GM23338 (cell line): ENCODE data around the gene SERGEF. TPM values are rescaled to one million over a fixed set of nuclear protein-coding genes. Genes with fewer than 3 reads are reported as not detected.

ENCODE experiments used
- ATAC-seq: fragments of 200-7000 bp; cut with Tn5 transposase; 3 replicates; pipeline ENCODE4 v1.9.1; 2020
- DNase-seq: peaks from one replicate; pipeline ENCODE4 v3.0.0-alpha.2; 2015; ENCODE audit warnings: low spot score
- H2AFZ ChIP-seq: fragments of 200-600 bp; sonication (generic); 2 replicates; pipeline ENCODE4 v1.8.0; 2016; ENCODE audit warnings: antibody characterized with exemption, mild to moderate bottlenecking, moderate library complexity
- H3F3A ChIP-seq: fragments of 200-600 bp; sonication (generic); replicated peaks from 2 replicates; pipeline ENCODE4 v1.8.0; 2017; ENCODE audit warnings: antibody characterized with exemption, mixed run types, low read depth
- H3K27ac ChIP-seq: fragments of 200-600 bp; sonication (generic); 2 replicates; pipeline ENCODE4 v1.6.1; 2016; ENCODE audit warnings: low read depth
- H3K27me3 ChIP-seq: fragments of 200-600 bp; sonication (generic); 2 replicates; pipeline ENCODE4 v1.8.0; 2016; ENCODE audit warnings: mild to moderate bottlenecking, mixed run types, moderate library complexity; ENCODE audit not compliant: insufficient read depth
- H3K36me3 ChIP-seq: fragments of 200-600 bp; sonication (generic); 2 replicates; pipeline ENCODE4 v1.8.0; 2016; ENCODE audit warnings: mild to moderate bottlenecking; ENCODE audit not compliant: insufficient read depth
- H3K4me1 ChIP-seq: fragments of 200-600 bp; sonication (generic); 2 replicates; pipeline ENCODE4 v1.8.0; 2016; ENCODE audit warnings: mild to moderate bottlenecking, moderate library complexity; ENCODE audit not compliant: insufficient read depth
- H3K4me2 ChIP-seq: fragments of 200-600 bp; sonication (generic); 2 replicates; pipeline ENCODE4 v1.7.1; 2017; ENCODE audit warnings: mixed run types
- H3K4me3 ChIP-seq: fragments of 200-600 bp; sonication (generic); 2 replicates; pipeline ENCODE4 v1.6.1; 2016; ENCODE audit warnings: mixed run types
- H3K79me2 ChIP-seq: fragments of 200-600 bp; sonication (generic); replicated peaks from 2 replicates; pipeline ENCODE4 v1.8.0; 2017; ENCODE audit warnings: mild to moderate bottlenecking; ENCODE audit not compliant: insufficient read depth
- H3K9me2 ChIP-seq: fragments of 200-600 bp; sonication (generic); 2 replicates; pipeline ENCODE4 v1.8.0; 2017; ENCODE audit not compliant: insufficient read depth
- H4K20me1 ChIP-seq: fragments of 200-600 bp; sonication (generic); replicated peaks from 2 replicates; pipeline ENCODE4 v1.8.0; 2017; ENCODE audit warnings: mild to moderate bottlenecking; ENCODE audit not compliant: insufficient read depth
- H3K27ac Mint-ChIP-seq: 2 replicates; pipeline ENCODE4 v1.8.0; 2020; ENCODE audit warnings: inconsistent platforms, mild to moderate bottlenecking, moderate library complexity, mixed read lengths
- H3K27me3 Mint-ChIP-seq: 3 replicates; pipeline ENCODE4 v1.8.0; 2022; ENCODE audit warnings: low read depth, mild to moderate bottlenecking, moderate library complexity, mixed read lengths, inconsistent platforms; ENCODE audit not compliant: insufficient read depth, poor library complexity
- H3K36me3 Mint-ChIP-seq: 3 replicates; pipeline ENCODE4 v1.8.0; 2021; ENCODE audit warnings: low read depth, mild to moderate bottlenecking, inconsistent platforms, moderate library complexity, mixed read lengths
- H3K4me1 Mint-ChIP-seq: 3 replicates; pipeline ENCODE4 v1.8.0; 2020; ENCODE audit warnings: mild to moderate bottlenecking, inconsistent platforms, mixed read lengths
- H3K4me3 Mint-ChIP-seq: 3 replicates; pipeline ENCODE4 v1.8.0; 2021; ENCODE audit warnings: moderate library complexity, mild to moderate bottlenecking, inconsistent platforms, mixed read lengths
- H3K9me3 Mint-ChIP-seq: 3 replicates; pipeline ENCODE4 v1.8.0; 2020; ENCODE audit warnings: moderate library complexity, mild to moderate bottlenecking, inconsistent platforms, mixed read lengths
- CREB1 ChIP-seq: fragments of 250-450 bp; sonication (Bioruptor Pico); IDR thresholded peaks from 2 replicates; pipeline ENCODE4 v1.5.0; 2020; ENCODE audit warnings: low read depth, mild to moderate bottlenecking, moderate library complexity
- EZH2 ChIP-seq: fragments of 200-600 bp; sonication (generic); IDR thresholded peaks from one replicate; pipeline ENCODE4 v1.8.0; 2017; ENCODE audit warnings: antibody characterized with exemption, mild to moderate bottlenecking, low read depth; ENCODE audit not compliant: unreplicated experiment
- EZH2phosphoT487 ChIP-seq: fragments of 200-600 bp; sonication (generic); IDR thresholded peaks from one replicate; pipeline ENCODE4 v1.8.1; 2018; ENCODE audit warnings: antibody characterized with exemption; ENCODE audit not compliant: unreplicated experiment
- NANOG ChIP-seq: IDR thresholded peaks from 2 replicates; pipeline ENCODE4 v1.6.1; 2016; ENCODE audit warnings: antibody characterized with exemption, borderline replicate concordance
- POLR2AphosphoS5 ChIP-seq: IDR thresholded peaks from 2 replicates; pipeline ENCODE4 v1.6.1; 2016; ENCODE audit warnings: antibody characterized with exemption, low read depth
- STAT1 ChIP-seq: IDR thresholded peaks from one replicate; pipeline ENCODE4 v1.6.1; 2016; ENCODE audit warnings: antibody characterized with exemption; ENCODE audit not compliant: unreplicated experiment
- ZNF114 ChIP-seq: fragments of 250-450 bp; sonication (Bioruptor Pico); IDR thresholded peaks from 2 replicates; pipeline ENCODE4 v1.5.0; 2020; ENCODE audit warnings: mild to moderate bottlenecking, moderate library complexity
- ZNF331 ChIP-seq: fragments of 250-450 bp; sonication (Bioruptor Pico); IDR thresholded peaks from 2 replicates; pipeline ENCODE4 v1.5.0; 2020; ENCODE audit warnings: low read depth, mild to moderate bottlenecking, moderate library complexity
- polyA plus RNA-seq: library from polyadenylated mRNA; unstranded; fragments of >200 nt; fragmentation: Nextera tagmentation; extraction: Ambion mirVana; gene quantifications from 2 replicates; pipeline ENCODE4 v1.2.1, GENCODE V29; 2016
- total RNA-seq: library from RNA; depleted of rRNA; stranded (reverse); fragments of >200 nt; shearing (Covaris generic); gene quantifications from 2 replicates; pipeline ENCODE4 v1.2.3, GENCODE V29; 2014
- TF ChIP-seq, protein P1 (sequence below), 2 experiments: fragments of 200-600 bp in 1 of 2; sonication (generic) in 1 of 2; conservative IDR thresholded peaks; 2 replicates each; pipeline versions ENCODE4 v1.5.1 to v1.6.1; 2016 to 2017; ENCODE audit warnings: antibody characterized with exemption in 2 of 2, low read depth in 2 of 2, mild to moderate bottlenecking in 2 of 2, moderate library complexity in 1 of 2
- TF ChIP-seq, protein P2 (sequence below): IDR thresholded peaks from one replicate; pipeline ENCODE4 v1.6.1; 2018; ENCODE audit warnings: antibody characterized with exemption; ENCODE audit not compliant: unreplicated experiment

The SERGEF gene
- total and polyA plus RNA-seq, 2 experiments from 2014 or later = 24.2 to 27.9 TPM

- TF ChIP-seq STAT1 = no peak
These were observed 78.7 kb downstream of the SERGEF start (continued) for GRCh38 chr11:17934194-17934593.

DNA sequence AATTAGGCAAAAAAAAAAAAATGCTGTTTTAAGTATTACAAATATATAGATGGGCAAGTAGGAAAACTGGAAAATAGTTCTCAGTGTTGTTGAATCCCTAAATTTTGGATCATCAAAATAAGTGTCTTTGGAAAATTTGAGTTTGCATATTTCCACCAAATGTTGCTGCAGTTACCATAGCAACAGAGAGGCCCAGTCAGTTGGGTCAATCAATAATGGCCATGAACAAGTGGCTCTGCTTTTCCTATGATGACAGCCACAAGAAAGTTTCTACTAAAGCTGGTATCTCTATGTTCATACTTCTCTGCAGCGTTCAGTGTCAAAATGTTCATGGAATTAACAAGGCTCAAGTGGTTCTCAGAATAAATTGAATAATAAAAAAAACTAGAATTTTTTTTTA lies 79.1 kb downstream of the SERGEF start:
- Histone ChIP-seq H3K27me3 (no peaks in the 10 kb centered on the region), H3K4me2 (no peak overlapping the region), H4K20me1 (no peaks in the 10 kb centered on the region), H3K79me2 (no peaks in the 10 kb centered on the region), H2AFZ (no peak overlapping the region), H3K9me2 (no peaks in the 10 kb centered on the region), H3K36me3 (no peaks in the 10 kb centered on the region), H3K27ac (no peak overlapping the region), H3K4me3 (no peak overlapping the region), H3F3A (no peaks in the 10 kb centered on the region), H3K4me1 (peaks cover 14% of the 10 kb centered on the region; the same call in 1 of the 2 replicates)
- Mint-ChIP-seq H3K27me3 (no peaks in the 10 kb centered on the region), H3K27ac (no peak overlapping the region), H3K9me3 (peaks cover 5% of the 10 kb centered on the region; the same call in 2 of the 3 replicates), H3K4me1 (peaks cover 23% of the 10 kb centered on the region; the same call in 2 of the 3 replicates), H3K4me3 (no peak overlapping the region), H3K36me3 (peaks cover 5% of the 10 kb centered on the region; the same call in 2 of the 3 replicates)
- ATAC-seq = no peak
- TF ChIP-seq NANOG (no peak), ZNF331 (CRISPR knock-in tag) (no peak), CREB1 (CRISPR knock-in tag) (no peak), STAT1 (no peak), POLR2AphosphoS5 (no peak), ZNF114 (CRISPR knock-in tag) (no peak), EZH2 (no peak), EZH2phosphoT487 (no peak)
- TF ChIP-seq, protein P1, sequence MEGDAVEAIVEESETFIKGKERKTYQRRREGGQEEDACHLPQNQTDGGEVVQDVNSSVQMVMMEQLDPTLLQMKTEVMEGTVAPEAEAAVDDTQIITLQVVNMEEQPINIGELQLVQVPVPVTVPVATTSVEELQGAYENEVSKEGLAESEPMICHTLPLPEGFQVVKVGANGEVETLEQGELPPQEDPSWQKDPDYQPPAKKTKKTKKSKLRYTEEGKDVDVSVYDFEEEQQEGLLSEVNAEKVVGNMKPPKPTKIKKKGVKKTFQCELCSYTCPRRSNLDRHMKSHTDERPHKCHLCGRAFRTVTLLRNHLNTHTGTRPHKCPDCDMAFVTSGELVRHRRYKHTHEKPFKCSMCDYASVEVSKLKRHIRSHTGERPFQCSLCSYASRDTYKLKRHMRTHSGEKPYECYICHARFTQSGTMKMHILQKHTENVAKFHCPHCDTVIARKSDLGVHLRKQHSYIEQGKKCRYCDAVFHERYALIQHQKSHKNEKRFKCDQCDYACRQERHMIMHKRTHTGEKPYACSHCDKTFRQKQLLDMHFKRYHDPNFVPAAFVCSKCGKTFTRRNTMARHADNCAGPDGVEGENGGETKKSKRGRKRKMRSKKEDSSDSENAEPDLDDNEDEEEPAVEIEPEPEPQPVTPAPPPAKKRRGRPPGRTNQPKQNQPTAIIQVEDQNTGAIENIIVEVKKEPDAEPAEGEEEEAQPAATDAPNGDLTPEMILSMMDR (conservative IDR thresholded peaks at IDR 0.05; ENCODE audit: low read depth in 2 of 2) = no peak
- TF ChIP-seq, protein P2, sequence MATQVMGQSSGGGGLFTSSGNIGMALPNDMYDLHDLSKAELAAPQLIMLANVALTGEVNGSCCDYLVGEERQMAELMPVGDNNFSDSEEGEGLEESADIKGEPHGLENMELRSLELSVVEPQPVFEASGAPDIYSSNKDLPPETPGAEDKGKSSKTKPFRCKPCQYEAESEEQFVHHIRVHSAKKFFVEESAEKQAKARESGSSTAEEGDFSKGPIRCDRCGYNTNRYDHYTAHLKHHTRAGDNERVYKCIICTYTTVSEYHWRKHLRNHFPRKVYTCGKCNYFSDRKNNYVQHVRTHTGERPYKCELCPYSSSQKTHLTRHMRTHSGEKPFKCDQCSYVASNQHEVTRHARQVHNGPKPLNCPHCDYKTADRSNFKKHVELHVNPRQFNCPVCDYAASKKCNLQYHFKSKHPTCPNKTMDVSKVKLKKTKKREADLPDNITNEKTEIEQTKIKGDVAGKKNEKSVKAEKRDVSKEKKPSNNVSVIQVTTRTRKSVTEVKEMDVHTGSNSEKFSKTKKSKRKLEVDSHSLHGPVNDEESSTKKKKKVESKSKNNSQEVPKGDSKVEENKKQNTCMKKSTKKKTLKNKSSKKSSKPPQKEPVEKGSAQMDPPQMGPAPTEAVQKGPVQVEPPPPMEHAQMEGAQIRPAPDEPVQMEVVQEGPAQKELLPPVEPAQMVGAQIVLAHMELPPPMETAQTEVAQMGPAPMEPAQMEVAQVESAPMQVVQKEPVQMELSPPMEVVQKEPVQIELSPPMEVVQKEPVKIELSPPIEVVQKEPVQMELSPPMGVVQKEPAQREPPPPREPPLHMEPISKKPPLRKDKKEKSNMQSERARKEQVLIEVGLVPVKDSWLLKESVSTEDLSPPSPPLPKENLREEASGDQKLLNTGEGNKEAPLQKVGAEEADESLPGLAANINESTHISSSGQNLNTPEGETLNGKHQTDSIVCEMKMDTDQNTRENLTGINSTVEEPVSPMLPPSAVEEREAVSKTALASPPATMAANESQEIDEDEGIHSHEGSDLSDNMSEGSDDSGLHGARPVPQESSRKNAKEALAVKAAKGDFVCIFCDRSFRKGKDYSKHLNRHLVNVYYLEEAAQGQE = no peak
- peak; percentile 8 for DNase-seq
